ENCODE results near the gene PRKCA.

PRKCA gene

DNA sequence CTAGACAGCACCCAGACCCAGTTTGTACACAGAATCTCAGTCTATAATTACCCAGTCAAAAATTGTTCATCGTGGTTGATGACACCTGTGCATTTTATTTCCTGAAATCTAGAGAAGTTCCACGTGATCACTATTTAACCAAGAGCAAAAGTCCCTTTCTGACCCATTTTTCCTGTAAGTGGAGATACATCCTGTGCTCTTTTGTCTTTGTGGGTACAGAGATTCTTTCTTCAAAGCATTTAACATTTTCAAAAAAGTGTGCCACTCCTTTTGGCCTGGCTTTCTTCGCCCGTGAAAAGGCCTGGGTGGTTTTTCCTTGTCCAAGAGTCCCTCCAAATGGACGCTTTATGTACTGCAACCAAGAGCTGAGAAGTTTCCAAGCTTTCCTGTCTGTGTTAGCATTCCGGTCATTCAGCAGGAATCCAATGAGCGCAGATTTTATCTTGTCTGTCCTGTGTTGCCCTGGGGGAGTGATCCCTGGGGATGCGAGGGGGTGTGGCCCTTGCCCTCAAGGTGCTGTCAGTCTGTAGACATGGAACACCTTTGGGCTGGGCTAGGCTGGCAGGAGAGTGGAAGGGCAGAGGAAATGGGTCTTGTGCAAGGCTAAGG, 371.4 kb downstream of the PRKCA start (continued):
- TF ChIP-seq GLIS3 (CRISPR knock-in tag; IDR thresholded peaks at IDR 0.05) (no peak), SNAI2 (CRISPR knock-in tag; IDR thresholded peaks at IDR 0.05) (no peak), ZNF8 (CRISPR knock-in tag; IDR thresholded peaks at IDR 0.05) (no peak), ZNF70 (CRISPR knock-in tag; IDR thresholded peaks at IDR 0.05) (no peak), TCF4 (CRISPR knock-in tag; IDR thresholded peaks at IDR 0.05; ENCODE audit: borderline replicate concordance) (no peak), ZC3H10 (CRISPR knock-in tag; IDR thresholded peaks at IDR 0.05) (no peak), ZFP30 (CRISPR knock-in tag; IDR thresholded peaks at IDR 0.05) (no peak), TOX (CRISPR knock-in tag; IDR thresholded peaks at IDR 0.05; ENCODE audit: borderline replicate concordance) (no peak)

- TF ChIP-seq CSRNP3 (CRISPR knock-in tag; IDR thresholded peaks at IDR 0.05) (no peak), ZC3H10 (CRISPR knock-in tag; IDR thresholded peaks at IDR 0.05) (no peak)
- no peak for ATAC-seq
Observed at GRCh38 chr17:66675273-66675990, 373.0 kb downstream of the PRKCA start.

- no peak for TF ChIP-seq ISL1 (CRISPR knock-in tag; IDR thresholded peaks at IDR 0.05)
- ATAC-seq = no peak
Observed at GRCh38 chr17:66675991-66676371, 373.6 kb downstream of the PRKCA start.

- TF ChIP-seq POU6F1 (CRISPR knock-in tag; IDR thresholded peaks at IDR 0.05; ENCODE audit: borderline replicate concordance, low read depth) (no peak), TSHZ2 (CRISPR knock-in tag; IDR thresholded peaks at IDR 0.05) (no peak), RARB (CRISPR knock-in tag; IDR thresholded peaks at IDR 0.05) (no peak), ZFP3 (CRISPR knock-in tag; IDR thresholded peaks at IDR 0.05) (no peak), ZNF70 (CRISPR knock-in tag; IDR thresholded peaks at IDR 0.05) (no peak), BACH2 (CRISPR knock-in tag; IDR thresholded peaks at IDR 0.05; ENCODE audit: borderline replicate concordance) (no peak), OSR1 (CRISPR knock-in tag; IDR thresholded peaks at IDR 0.05) (no peak), ZFP30 (CRISPR knock-in tag; IDR thresholded peaks at IDR 0.05) (no peak), ZC3H10 (CRISPR knock-in tag; IDR thresholded peaks at IDR 0.05) (no peak), TOX (CRISPR knock-in tag; IDR thresholded peaks at IDR 0.05; ENCODE audit: borderline replicate concordance) (no peak)
- no peak for ATAC-seq
Observed at GRCh38 chr17:66676421-66676820, 374.0 kb downstream of the PRKCA start.

GRCh38 chr17:66677201-66677981, 375.0 kb downstream of the PRKCA start:
- ATAC-seq = no peak
- TF ChIP-seq OSR1 (CRISPR knock-in tag; IDR thresholded peaks at IDR 0.05) (no peak), ARNTL (CRISPR knock-in tag; IDR thresholded peaks at IDR 0.05; ENCODE audit: borderline replicate concordance, low read depth) (no peak), TSHZ2 (CRISPR knock-in tag; IDR thresholded peaks at IDR 0.05) (no peak), POU6F1 (CRISPR knock-in tag; IDR thresholded peaks at IDR 0.05; ENCODE audit: borderline replicate concordance, low read depth) (no peak), BACH2 (CRISPR knock-in tag; IDR thresholded peaks at IDR 0.05; ENCODE audit: borderline replicate concordance) (no peak), TCF4 (CRISPR knock-in tag; IDR thresholded peaks at IDR 0.05; ENCODE audit: borderline replicate concordance) (no peak), RARB (CRISPR knock-in tag; IDR thresholded peaks at IDR 0.05) (no peak), GLIS3 (CRISPR knock-in tag; IDR thresholded peaks at IDR 0.05) (no peak), ZNF70 (CRISPR knock-in tag; IDR thresholded peaks at IDR 0.05) (no peak)
- TF ChIP-seq, protein P1, sequence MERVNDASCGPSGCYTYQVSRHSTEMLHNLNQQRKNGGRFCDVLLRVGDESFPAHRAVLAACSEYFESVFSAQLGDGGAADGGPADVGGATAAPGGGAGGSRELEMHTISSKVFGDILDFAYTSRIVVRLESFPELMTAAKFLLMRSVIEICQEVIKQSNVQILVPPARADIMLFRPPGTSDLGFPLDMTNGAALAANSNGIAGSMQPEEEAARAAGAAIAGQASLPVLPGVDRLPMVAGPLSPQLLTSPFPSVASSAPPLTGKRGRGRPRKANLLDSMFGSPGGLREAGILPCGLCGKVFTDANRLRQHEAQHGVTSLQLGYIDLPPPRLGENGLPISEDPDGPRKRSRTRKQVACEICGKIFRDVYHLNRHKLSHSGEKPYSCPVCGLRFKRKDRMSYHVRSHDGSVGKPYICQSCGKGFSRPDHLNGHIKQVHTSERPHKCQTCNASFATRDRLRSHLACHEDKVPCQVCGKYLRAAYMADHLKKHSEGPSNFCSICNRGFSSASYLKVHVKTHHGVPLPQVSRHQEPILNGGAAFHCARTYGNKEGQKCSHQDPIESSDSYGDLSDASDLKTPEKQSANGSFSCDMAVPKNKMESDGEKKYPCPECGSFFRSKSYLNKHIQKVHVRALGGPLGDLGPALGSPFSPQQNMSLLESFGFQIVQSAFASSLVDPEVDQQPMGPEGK (CRISPR knock-in tag; IDR thresholded peaks at IDR 0.05; ENCODE audit: borderline replicate concordance) = no peak
